GM10248 (cell line): ENCODE data around the gene AOPEP.

ENCODE experiments used
- CTCF ChIA-PET: fragments of 300-600 bp; sonication (Branson Sonifier 250); formaldehyde crosslinking; extraction: SDS; loops from one replicate; lab custom pipeline; 2021; ENCODE audit warnings: antibody characterized with exemption; lab: Yijun Ruan, JAX
- POLR2A ChIA-PET: fragments of 350-650 bp; sonication (Branson Sonifier 250); formaldehyde crosslinking; extraction: SDS; loops from one replicate; lab custom pipeline; 2020; ENCODE audit warnings: antibody characterized with exemption; lab: Yijun Ruan, JAX
- DNase-seq: peaks from one replicate; pipeline ENCODE4 v3.0.0; 2012; ENCODE audit errors: extremely low spot score
- CTCF ChIP-seq: IDR thresholded peaks from 2 replicates; pipeline ENCODE4 v1.5.1; 2012; ENCODE audit warnings: mild to moderate bottlenecking, low read depth; ENCODE audit errors: extremely low read depth, missing control alignments, control extremely low read depth

Gene AOPEP

GRCh38 chr9:94786586-94786985 is 60.1 kb downstream of the AOPEP start:
- no peak for TF ChIP-seq CTCF
- CTCF ChIA-PET: interaction anchor here (5.5 to 7.5 kb wide), 2 partner anchors 131 to 342 kb away, joined by 50 to 114 read pairs; no protein-coding TSS in a partner anchor
- DNase-seq: no peak
- POLR2A ChIA-PET: no interaction called here

DNA sequence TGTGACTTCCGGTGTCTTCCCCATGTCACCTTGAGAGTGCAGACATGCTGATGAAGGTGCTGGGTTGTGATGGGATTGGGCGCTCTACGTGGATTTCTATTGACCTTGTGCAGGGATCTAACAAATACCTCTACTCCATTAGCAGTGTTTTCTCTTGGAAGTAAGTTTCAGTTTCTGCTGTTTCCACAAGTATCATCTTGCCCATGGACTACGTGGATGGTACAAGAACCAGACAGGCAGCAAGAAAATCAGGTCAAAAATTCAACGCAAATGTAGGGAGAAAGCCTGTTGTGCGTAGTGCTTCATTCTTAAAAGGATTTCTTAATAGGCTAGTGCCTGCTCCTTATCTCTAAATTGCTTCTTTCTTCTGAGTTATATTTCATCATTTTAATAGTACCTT is 60.8 kb downstream of the AOPEP start:
- DNase-seq: no peak
- POLR2A ChIA-PET: no interaction called here
- CTCF ChIA-PET: interaction anchor here (1.5 to 7.5 kb wide), 3 partner anchors 23 to 341 kb away, joined by 4 to 114 read pairs (median 50); no protein-coding TSS in a partner anchor
- no peak for TF ChIP-seq CTCF

- DNase-seq: no peak
- ChIA-PET POLR2A (no interaction called here), CTCF (interaction anchor here (1.0 to 2.4 kb wide), 6 partner anchors 13 to 343 kb away, joined by 3 to 7 read pairs (median 3); no protein-coding TSS in a partner anchor)
- TF ChIP-seq CTCF: no peak
Observed at GRCh38 chr9:94788570-94789105, 62.1 kb downstream of the AOPEP start.

- no peak for TF ChIP-seq CTCF
- CTCF ChIA-PET: interaction anchor here (1.2 to 3.0 kb wide), 5 partner anchors 8 to 340 kb away, joined by 3 to 12 read pairs (median 7); no protein-coding TSS in a partner anchor
- POLR2A ChIA-PET: no interaction called here
- no peak for DNase-seq
Observed at GRCh38 chr9:94791435-94791834, 64.9 kb downstream of the AOPEP start.

- DNase-seq: no peak
- TF ChIP-seq CTCF: no peak
- ChIA-PET POLR2A (no interaction called here), CTCF (interaction anchor here (2.0 to 3.0 kb wide), 2 partner anchors 9 to 335 kb away, joined by 10 to 12 read pairs; no protein-coding TSS in a partner anchor)
Observed at GRCh38 chr9:94792511-94792910, 66.0 kb downstream of the AOPEP start.

DNA sequence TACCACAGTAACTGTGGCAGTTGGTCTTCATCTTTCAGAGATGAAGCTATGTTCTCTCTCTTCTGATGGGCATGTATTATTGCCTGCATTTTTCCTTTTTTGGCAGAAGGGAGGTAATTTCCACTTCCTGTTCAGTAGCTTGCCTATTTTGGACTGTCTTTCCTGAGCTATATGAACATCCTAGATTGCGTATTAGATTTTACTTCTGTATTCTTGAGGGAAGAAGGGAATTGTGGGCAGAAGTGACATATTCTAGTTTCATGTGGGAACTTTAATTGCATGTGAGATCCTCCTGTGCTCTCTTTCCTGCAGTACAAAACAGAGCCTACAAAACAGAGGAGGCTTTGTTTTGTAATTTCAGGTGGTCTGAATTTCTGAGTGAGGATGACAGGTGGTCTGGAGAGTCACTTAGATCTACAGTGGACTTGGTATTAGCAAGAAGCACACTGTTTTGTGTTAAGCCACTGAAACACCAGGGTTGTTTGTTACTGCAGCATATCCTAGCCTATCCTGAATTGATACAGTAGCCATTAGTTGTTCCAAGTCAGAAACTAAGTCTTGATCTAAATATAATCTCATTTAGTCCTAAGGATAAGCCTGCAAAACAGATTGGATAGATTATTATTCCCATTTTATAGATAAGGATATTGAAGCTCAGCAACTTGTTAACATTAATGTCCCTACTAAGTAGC is 68.1 kb downstream of the AOPEP start:
- ChIA-PET CTCF (interaction anchor here (1.1 to 1.7 kb wide), 4 partner anchors 10 to 16 kb away, joined by 3 to 4 read pairs (median 4); no protein-coding TSS in a partner anchor), POLR2A (no interaction called here)
- no peak for DNase-seq
- no peak for TF ChIP-seq CTCF
